ENCODE data around the gene PPP2R2D.

The PPP2R2D gene

GRCh38 chr10:131936294-131936693, 35.5 kb downstream of the PPP2R2D start:
- Histone ChIP-seq H3K4me3 (replicated peaks; ENCODE audit: low read depth, low read length) (no peak overlapping the region), H3K27me3 (replicated peaks; ENCODE audit: control insufficient read depth, insufficient read depth, low read length) (no peaks in the 10 kb centered on the region), H3K36me3 (ENCODE audit: control insufficient read depth, insufficient read depth, low read length) (peaks cover 12% of the 10 kb centered on the region)
- DNase-seq (ENCODE audit: extremely low read depth, insufficient read length) = no peak
- TF ChIP-seq, protein P1, sequence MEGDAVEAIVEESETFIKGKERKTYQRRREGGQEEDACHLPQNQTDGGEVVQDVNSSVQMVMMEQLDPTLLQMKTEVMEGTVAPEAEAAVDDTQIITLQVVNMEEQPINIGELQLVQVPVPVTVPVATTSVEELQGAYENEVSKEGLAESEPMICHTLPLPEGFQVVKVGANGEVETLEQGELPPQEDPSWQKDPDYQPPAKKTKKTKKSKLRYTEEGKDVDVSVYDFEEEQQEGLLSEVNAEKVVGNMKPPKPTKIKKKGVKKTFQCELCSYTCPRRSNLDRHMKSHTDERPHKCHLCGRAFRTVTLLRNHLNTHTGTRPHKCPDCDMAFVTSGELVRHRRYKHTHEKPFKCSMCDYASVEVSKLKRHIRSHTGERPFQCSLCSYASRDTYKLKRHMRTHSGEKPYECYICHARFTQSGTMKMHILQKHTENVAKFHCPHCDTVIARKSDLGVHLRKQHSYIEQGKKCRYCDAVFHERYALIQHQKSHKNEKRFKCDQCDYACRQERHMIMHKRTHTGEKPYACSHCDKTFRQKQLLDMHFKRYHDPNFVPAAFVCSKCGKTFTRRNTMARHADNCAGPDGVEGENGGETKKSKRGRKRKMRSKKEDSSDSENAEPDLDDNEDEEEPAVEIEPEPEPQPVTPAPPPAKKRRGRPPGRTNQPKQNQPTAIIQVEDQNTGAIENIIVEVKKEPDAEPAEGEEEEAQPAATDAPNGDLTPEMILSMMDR (IDR thresholded peaks at IDR 0.05; ENCODE audit: insufficient read depth, low read length, poor library complexity, severe bottlenecking) = no peak

DNA sequence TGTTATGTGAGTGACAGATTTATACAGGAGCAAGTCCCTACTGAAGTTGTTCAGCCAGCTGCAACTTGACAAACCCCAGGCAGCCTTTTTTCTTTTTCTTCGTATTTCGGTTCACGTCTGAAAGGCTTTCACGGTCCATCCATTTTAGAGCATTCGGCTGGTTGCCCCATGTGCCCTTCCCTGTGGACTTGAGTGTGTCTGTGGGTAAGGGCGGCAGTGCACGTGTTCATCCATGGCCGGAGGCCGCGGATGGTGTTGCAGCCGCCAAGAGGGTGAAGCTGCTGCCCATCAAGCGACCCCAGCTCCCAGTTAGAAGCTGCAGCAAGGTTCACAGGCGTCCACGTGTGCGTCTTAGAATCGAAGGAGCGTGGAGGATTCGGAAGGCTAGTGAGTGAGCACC, 35.9 kb downstream of the PPP2R2D start:
- TF ChIP-seq, protein P1 (IDR thresholded peaks at IDR 0.05; ENCODE audit: insufficient read depth, low read length, poor library complexity, severe bottlenecking) = no peak
- H3K36me3 ChIP-seq (ENCODE audit: control insufficient read depth, insufficient read depth, low read length) = peaks cover 12% of the 10 kb centered on the region
- H3K4me3 ChIP-seq (replicated peaks; ENCODE audit: low read depth, low read length) = no peak overlapping the region
- DNase-seq (ENCODE audit: extremely low read depth, insufficient read length) = no peak
- no peaks in the 10 kb centered on the region for H3K27me3 ChIP-seq (replicated peaks; ENCODE audit: control insufficient read depth, insufficient read depth, low read length)

DNA sequence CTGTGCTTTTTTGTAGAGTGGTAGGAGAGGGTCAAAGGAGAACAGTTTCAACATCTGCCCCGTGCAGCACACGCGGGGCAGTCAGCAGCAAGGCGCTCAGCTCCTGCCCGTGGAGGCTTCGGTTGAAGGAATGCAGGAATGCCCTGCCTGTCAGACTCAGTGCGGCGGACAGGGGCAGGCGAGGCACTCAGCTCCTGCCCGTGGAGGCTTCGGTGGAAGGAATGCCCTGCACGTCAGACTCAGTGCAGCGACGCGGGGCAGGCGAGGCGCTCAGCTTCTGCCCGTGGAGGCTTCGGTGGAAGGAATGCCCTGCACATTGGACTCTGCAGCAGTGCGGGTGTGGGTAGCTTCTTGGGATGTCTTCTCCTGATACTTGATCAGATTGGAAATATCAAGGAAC, 37.0 kb downstream of the PPP2R2D start:
- Histone ChIP-seq H3K4me3 (replicated peaks; ENCODE audit: low read depth, low read length) (no peak overlapping the region), H3K36me3 (ENCODE audit: control insufficient read depth, insufficient read depth, low read length) (peaks cover 12% of the 10 kb centered on the region), H3K27me3 (replicated peaks; ENCODE audit: control insufficient read depth, insufficient read depth, low read length) (no peaks in the 10 kb centered on the region)
- DNase-seq (ENCODE audit: extremely low read depth, insufficient read length) = no peak
- TF ChIP-seq, protein P1 (IDR thresholded peaks at IDR 0.05; ENCODE audit: insufficient read depth, low read length, poor library complexity, severe bottlenecking) = no peak

DNA sequence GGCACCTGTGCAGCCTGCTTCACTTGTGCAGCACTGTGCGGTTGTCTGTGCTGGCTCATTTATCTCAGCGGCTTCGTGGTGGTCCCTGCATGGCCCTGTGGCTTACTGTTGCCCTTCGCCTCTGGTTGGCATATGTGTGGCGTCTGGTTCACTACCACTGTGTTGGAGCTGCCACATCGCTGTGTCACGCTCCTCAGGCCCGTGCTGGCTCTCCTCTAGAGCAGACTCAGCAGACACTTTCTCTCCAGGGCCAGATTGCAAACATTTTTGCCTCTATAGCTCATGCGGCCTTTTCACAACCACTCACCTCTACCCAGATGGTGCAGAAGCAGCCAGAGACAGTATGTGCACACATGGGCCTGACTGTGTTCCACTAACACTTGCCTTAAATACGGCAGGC, 37.9 kb downstream of the PPP2R2D start:
- Histone ChIP-seq H3K36me3 (ENCODE audit: control insufficient read depth, insufficient read depth, low read length) (peaks cover 14% of the 10 kb centered on the region), H3K27me3 (replicated peaks; ENCODE audit: control insufficient read depth, insufficient read depth, low read length) (no peaks in the 10 kb centered on the region), H3K4me3 (replicated peaks; ENCODE audit: low read depth, low read length) (no peak overlapping the region)
- DNase-seq (ENCODE audit: extremely low read depth, insufficient read length) = no peak
- TF ChIP-seq, protein P1 (IDR thresholded peaks at IDR 0.05; ENCODE audit: insufficient read depth, low read length, poor library complexity, severe bottlenecking) = no peak

DNA sequence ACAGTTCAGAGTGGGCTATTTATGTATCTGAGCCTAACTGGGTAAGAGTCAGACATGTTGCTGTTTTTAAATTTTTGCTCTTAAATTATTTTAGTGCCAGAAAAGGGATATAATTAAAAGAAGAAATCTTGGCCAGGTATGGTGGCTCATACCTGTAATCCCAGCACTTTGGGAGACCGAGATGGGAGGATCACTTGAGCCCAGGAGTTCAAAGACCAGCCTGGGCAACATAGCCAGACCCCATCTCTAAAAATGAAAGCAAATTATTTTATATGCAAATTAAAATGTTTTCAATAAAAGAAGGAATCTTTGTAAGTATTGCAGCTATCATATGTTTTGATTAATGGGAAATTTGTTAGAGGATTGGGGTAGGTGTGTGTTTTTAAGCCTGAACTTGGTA, 41.6 kb downstream of the PPP2R2D start:
- Histone ChIP-seq H3K27me3 (replicated peaks; ENCODE audit: control insufficient read depth, insufficient read depth, low read length) (no peaks in the 10 kb centered on the region), H3K36me3 (ENCODE audit: control insufficient read depth, insufficient read depth, low read length) (peaks cover 19% of the 10 kb centered on the region), H3K4me3 (replicated peaks; ENCODE audit: low read depth, low read length) (no peak overlapping the region)
- DNase-seq (ENCODE audit: extremely low read depth, insufficient read length) = no peak
- TF ChIP-seq, protein P1 (IDR thresholded peaks at IDR 0.05; ENCODE audit: insufficient read depth, low read length, poor library complexity, severe bottlenecking) = no peak

Measured in GM06990 (cell line).